ENCODE measurements around the gene CREB3L4. TPM values are rescaled to one million over a fixed set of nuclear protein-coding genes. Genes with fewer than 3 reads are reported as not detected.
A peak's percentile ranks its signal among the peaks of the same experiment; 100 is the strongest.
"Not testable (repeated sequence)": the region's sequence is repeated elsewhere in the genome, so short reads cannot be mapped to it uniquely, and the experiment has no call there.

Gene CREB3L4
- total RNA-seq, 1 donor from 2014 or later = 7.6 TPM

DNA sequence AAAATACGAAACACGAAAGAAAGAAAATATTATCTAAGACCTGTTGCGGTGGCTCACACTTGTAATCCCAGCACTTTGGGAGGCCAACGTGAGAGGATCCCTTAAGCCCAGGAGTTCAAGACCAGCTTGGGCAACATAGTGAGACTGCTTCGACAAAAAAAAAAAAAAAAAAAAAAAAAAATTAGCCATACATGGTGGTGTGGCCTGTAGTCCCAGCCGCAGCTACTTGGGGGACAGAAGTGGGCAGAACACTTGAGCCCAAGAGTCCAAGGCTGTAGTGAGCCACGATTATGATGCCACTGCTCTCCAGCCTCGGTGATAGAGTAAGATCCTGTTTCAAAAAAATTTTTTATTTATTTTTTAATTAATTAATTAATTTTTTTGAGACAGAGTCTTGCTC, 19.9 kb downstream of the CREB3L4 start:
- no peak for ATAC-seq

DNA sequence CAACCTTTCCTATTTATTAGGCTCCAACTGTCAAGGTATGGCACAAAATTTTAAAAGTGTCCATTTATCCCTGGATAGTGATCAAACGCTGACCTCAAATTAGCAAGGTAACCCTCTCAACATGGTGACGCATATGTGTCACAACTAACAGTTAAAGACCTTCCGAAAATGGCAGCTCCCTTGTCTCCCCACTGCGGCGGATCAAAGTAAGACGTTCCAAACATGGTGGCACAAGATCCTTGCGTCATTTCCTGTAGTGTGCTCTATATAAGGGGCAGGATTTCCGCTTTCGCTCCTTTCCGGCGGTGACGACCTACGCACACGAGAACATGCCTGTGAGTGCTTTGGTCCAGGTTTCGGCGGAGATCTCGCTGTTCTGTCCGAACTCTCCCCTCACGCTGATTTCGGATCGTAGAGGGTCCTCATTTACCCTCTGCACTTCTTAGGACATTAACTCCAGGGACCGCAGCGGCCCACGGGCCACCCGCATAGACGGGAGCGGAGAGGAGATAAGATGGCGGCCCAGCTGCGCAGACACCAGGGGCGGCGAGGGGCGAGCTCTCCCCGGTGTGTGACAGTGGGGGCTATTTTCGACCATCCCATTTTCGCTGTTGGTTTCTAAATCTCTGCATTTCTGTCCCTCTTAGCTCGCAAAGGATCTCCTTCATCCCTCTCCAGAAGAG, 22.9 kb downstream of the CREB3L4 start, which contains the start of gene RPS27:
Gene RPS27 (plus strand): TSS at position 295 of the 683 bp plus-strand sequence. CDS start 35 bp downstream, at position 330.
- ATAC-seq = peak; percentile 85

DNA sequence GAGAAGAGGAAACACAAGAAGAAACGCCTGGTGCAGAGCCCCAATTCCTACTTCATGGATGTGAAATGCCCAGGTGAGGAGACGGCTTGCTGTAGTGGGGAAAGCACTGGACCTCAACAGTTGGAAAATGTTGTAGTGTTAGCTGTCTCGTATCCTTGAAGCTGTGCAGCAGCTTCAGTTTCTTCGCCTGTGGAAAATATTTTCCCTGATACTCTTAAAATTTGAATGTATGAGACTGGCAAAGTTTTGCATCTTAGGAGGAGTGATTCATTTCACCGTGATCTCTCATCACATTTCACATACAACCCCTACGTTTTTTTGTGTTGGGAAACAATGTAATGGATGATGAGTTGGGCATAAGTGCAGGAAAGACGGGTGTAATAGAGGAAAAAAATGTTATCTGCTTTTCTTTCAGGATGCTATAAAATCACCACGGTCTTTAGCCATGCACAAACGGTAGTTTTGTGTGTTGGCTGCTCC, 23.5 kb downstream of the CREB3L4 start:
- no peak for ATAC-seq

DNA sequence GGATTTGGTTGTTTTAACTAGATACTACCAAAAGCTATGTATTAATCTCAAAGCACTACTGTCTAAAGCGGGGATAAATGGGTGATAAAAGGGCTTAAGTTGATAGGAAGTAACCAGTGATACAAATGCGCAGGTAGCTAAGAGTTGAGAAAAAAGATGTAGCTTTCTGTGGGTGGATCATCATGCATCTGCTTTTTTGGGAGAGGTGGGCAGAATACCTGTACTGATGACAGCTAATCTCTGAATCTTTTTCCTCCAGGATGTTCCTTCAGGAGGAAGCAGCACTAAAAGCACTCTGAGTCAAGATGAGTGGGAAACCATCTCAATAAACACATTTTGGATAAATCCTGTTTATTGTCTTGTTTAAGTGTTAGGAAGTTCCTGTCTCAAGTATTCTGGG, 24.1 kb downstream of the CREB3L4 start:
- no peak for ATAC-seq

DNA sequence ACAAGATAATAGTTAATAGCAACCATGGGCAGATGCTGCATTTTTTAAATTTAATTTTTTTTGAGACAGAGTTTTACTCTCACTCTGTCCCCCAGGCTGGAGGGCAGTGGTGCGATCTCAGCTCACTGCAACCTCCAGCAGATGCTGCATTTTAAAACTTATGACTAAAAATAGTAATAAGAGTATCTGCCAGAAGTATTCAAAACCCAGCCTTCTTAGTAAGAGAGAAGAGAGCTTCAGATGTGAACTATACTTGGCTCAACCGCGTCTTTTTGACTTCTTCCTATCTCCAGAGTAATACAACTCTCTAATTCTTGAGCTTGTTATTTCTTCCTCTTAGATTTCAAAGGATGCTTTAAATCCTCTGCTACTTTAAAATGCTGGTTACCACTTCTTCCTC, 27.5 kb downstream of the CREB3L4 start:
- no peak for ATAC-seq

DNA sequence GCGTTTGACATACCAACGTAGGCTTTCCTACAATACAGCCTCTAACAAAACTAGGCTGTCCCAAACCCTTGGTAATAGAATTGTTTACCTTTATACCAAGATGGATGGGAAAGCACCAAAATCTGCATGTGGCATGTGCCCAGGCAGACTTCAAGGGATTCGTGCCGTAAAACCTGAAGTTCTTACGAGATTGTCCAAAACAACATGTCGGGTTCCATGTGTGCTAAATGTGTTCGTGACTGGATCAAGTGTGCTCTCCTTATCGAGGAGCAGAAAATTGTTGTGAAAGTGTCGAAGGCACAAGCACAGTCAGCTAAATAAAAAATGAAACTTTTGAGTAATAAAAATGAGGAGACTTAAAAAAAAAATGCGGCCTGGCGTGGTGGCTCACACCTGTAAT, 27.9 kb downstream of the CREB3L4 start:
- ATAC-seq = no peak

DNA sequence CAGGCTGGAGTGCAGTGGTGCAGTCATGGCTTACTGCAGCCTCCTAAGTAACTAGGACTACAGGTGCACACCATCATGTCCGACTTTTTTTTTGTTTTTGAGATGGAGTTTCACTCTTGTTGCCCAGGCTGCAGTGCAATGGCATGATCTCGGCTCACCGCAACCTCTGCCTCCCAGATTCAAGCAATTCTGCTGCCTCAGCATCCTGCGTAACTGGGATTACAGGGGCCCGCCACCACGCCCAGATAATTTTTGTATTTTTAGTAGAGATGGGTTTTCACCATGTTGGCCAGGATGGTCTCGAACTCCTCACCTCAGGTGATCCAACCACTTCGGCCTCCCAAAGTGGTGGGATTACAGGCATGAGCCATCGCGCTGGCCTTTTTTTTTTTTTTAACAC, 29.2 kb downstream of the CREB3L4 start:
- ATAC-seq = not testable (repeated sequence)

DNA sequence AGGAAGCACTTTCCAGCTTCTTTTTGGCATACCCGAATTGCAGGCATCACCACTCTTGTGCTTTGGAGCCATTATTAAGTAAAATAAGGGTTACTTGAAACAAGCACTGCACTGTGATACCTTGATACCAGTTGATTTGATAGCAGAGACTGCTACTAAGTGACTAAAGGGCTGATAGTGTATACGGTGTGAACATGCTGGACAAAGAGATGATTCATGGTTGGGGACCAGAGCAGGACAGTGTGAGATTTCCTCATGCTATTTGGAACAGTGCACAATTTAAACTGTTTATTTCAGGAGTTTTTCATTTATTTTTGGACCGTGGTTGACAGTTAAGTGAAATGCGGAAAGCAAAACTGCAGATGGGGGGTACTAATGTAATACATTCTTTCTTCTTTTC, 32.7 kb downstream of the CREB3L4 start:
- ATAC-seq = peak; percentile 18

DNA sequence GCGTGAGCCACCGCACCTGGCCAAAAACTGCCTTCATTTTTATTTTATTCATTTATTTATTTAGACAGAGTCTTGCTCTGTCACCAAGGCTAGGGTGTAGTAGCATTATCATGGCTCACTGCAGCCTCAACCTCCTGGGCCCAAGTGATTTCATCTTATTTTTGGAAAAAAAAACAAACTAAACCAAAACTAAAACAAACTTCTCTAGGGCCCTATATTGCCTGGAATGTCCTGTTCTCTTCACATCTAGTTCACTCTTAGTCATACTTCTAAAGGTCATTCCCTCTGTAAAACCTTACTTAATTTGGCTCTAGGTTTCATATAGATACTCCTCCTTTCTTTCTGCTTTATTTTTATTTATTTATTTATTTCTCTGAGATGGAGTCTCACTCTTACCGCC, 38.4 kb downstream of the CREB3L4 start:
- ATAC-seq = no peak

DNA sequence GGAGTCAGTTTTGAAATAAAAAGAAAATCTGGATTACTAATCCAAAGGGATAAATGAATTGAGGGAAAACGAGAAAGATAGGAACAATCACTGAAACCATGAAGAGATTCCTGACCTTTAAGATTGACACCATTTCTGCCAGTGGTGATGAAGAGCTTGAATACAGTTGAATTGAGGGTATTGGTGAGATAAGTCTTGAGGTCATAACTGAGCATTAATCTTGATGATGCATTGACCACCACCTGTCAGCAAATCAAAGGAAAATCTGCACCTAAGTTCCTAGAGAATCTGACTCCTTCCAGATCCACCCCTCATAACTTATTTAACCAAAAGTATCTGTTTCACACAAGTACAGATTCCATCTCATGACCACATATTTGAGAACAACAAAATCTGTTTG, 44.4 kb downstream of the CREB3L4 start:
- no peak for ATAC-seq

DNA sequence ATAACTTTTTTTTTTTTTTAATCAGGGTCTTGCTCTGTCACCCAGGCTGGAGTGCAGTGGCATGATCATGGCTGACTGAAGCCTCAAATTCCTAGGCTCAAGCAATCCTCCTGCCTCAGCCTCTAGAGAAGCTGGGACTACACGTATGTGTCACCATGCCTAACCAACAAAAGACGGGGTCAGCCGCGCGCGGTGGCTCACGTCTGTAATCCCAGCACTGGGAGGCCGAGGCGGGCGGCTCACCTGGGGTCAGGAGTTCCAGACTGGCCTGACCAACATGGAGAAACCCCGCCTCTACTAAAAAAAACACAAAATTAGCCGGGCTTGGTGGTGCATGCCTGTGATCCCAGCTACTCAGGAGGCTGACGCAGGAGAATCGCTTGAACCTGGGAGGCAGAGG, 44.8 kb downstream of the CREB3L4 start:
- ATAC-seq = not testable (repeated sequence)

DNA sequence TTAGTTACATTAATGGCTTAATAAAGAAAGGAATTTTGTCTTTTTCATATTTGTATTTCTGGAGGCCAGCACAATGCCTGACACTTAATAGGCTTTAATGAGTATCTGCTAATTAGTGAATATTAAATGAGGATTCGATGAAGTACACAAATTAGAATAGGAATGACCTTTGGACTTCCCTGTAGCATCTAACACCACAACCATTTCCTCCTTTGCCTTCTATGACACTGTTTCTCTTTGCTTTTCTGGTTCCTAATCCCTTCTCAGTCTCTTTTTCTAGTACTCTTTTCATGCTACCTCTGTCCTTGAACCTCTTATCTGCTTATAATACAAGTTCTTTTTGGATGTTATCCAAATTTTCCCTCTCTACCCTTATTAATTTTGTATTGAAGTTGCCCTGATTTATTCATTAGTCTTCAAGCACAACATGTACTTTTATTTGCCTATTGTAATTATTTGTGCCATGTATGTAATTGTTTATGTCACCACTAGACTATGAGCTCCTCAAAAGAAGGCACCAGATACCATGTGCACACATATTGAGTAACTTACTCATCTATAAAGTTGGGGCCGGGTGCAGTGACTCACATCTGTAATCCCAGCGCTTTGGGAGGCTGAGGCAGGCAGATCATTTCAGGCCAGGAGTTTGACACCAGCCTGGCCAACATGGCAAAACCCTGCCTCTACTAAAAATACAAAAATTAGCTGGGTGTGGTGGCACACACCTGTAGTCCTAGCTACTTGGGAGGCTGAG, 46.6 kb downstream of the CREB3L4 start:
- peak; percentile 53 for ATAC-seq

DNA sequence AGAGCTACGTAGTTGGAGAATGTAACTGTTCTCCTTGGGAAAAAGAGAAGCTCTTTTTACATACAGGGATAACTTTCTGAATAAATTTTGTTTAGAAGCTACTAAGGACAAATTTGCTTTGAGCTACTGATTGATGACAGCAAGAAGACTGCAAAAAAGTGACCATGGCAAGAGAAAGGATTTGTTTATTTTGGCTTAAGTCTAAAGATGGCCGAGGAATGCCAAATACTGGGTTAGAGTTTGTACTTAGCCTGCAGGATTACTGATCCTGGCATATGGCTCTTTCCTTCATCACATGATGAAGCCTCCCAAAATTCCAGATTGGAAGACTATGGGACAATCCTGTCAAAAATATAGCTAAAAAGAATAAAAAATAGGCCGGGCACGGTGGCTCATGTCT, 51.6 kb downstream of the CREB3L4 start:
- no peak for ATAC-seq

DNA sequence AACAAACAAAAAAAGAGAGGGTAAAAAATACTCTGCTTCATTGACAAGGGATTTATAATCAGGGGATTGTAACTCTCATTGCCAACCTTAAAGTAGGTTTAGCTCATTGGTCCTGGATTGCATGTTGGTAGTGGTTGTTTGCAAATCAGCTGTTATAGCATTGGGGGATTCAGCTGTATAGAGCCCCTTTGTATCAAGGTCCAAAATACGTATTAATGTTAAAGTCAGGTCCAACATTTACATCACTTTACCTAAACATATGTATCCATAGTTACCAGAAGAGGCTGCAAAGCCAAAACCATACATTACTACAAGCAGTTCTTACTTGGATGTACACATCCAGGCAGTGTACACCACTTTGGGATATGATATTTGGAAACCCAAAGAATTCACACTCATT, 52.2 kb downstream of the CREB3L4 start:
- ATAC-seq = no peak

Other genes starting within 250 kb of the CREB3L4 start
- gene INTS3, start 239.9 kb upstream of the CREB3L4 start, total RNA-seq = 22.5 TPM
- 16.1 TPM for gene SLC27A3, start 192.5 kb upstream of the CREB3L4 start, total RNA-seq
- 17.9 TPM for gene GATAD2B, start 44.9 kb upstream of the CREB3L4 start, total RNA-seq
- gene DENND4B, start 21.2 kb upstream of the CREB3L4 start, total RNA-seq = 12.1 TPM
- 13.3 TPM for gene CRTC2, start 9.3 kb upstream of the CREB3L4 start, total RNA-seq
- 42.3 TPM for gene SLC39A1, start 4.4 kb upstream of the CREB3L4 start, total RNA-seq
- 73.2 TPM for gene JTB, start 9.8 kb downstream of the CREB3L4 start, total RNA-seq
- 60.5 TPM for gene RAB13, start 18.4 kb downstream of the CREB3L4 start, total RNA-seq
- 1,798 TPM for gene RPS27, start 22.9 kb downstream of the CREB3L4 start, total RNA-seq
- gene NUP210L, start 187.2 kb downstream of the CREB3L4 start, total RNA-seq = 0.04 TPM
- 213 TPM for gene TPM3, start 224.2 kb downstream of the CREB3L4 start, total RNA-seq
- not detected for gene CFAP141, start 238.4 kb downstream of the CREB3L4 start, total RNA-seq